Spleen (tissue), 11 donors: Measurements from ENCODE around the gene ATP2B3. TPM values are rescaled to one million over a fixed set of nuclear protein-coding genes. Genes with fewer than 3 reads are reported as not detected.

ENCODE experiments used
- DNase-seq: peaks from one replicate; pipeline ENCODE4 v3.0.0-alpha.2; 2020
- H3K27ac ChIP-seq, 8 donors: fragments of 200-600 bp; sonication (generic) in 7 of 8; 1 replicate in 4 of 8; 2 replicates in 4 of 8; pipeline versions ENCODE4 v1.5.0 to v1.8.0; 2016 to 2021; ENCODE audit warnings: inconsistent platforms in 4 of 8, mild to moderate bottlenecking in 4 of 8, moderate library complexity in 1 of 8
- H3K27me3 ChIP-seq, 7 donors: fragments of 200-600 bp; sonication (generic) in 6 of 7; replicated peaks in 1 of 7; 1 replicate in 4 of 7; 2 replicates in 3 of 7; pipeline versions ENCODE4 v1.5.0 to v1.8.0; 2016 to 2021; ENCODE audit warnings: inconsistent platforms in 3 of 7, mild to moderate bottlenecking in 1 of 7
- H3K36me3 ChIP-seq, 6 donors: fragments of 200-600 bp; sonication (generic) in 5 of 6; 1 replicate in 4 of 6; 2 replicates in 2 of 6; pipeline versions ENCODE4 v1.5.0 to v1.8.0; 2016 to 2021; ENCODE audit warnings: inconsistent platforms in 2 of 6
- H3K4me1 ChIP-seq, 6 donors: fragments of 200-600 bp; sonication (generic) in 5 of 6; 1 replicate in 3 of 6; 2 replicates in 3 of 6; pipeline versions ENCODE4 v1.5.0 to v1.8.0; 2016 to 2021; ENCODE audit warnings: inconsistent platforms in 3 of 6
- H3K4me3 ChIP-seq, 8 donors: fragments of 200-600 bp; sonication (generic) in 7 of 8; 1 replicate in 4 of 8; 2 replicates in 4 of 8; pipeline versions ENCODE4 v1.5.0 to v1.8.0; 2016 to 2021; ENCODE audit warnings: inconsistent platforms in 4 of 8, mild to moderate bottlenecking in 4 of 8, moderate library complexity in 2 of 8
- H3K9me3 ChIP-seq, 8 donors: fragments of 200-600 bp; sonication (generic) in 7 of 8; 1 replicate in 4 of 8; 2 replicates in 4 of 8; pipeline versions ENCODE4 v1.5.0 to v1.8.0; 2016 to 2021; ENCODE audit warnings: inconsistent platforms in 4 of 8
- POLR2A ChIP-seq, 3 donors: fragments of 450-650 bp; IDR thresholded peaks; one replicate each; pipeline ENCODE4 v1.5.1; 2017; ENCODE audit warnings: antibody characterized with exemption in 3 of 3, mild to moderate bottlenecking in 1 of 3
- POLR2AphosphoS5 ChIP-seq, 3 donors: sonication (generic); formaldehyde crosslinking; IDR thresholded peaks; one replicate each; pipeline ENCODE4 v1.5.1; 2017; ENCODE audit warnings: antibody characterized with exemption in 3 of 3
- WGBS, 5 donors: extraction: QIAGEN DNeasy Blood & Tissue Kit in 3 of 5; methylation state at CpG; one replicate each; pipeline versions ENCODE4 v1.1.5 to v1.1.7; 2013 to 2018; 5-methylcytosine and 5-hydroxymethylcytosine counted together
- intact Hi-C: fragments of 100-400 bp; cut with DNase I; formaldehyde crosslinking; loops from one replicate; pipeline ENCODE4 v1.15.0; 2023; ENCODE audit warnings: low total_unique reads
- polyA plus RNA-seq, 3 donors: library from polyadenylated mRNA; stranded (reverse); fragments of 200-250 nt; gene quantifications; one replicate each; pipeline ENCODE4 v1.2.1, GENCODE V29; 2013
- total RNA-seq, 7 donors: library from RNA; depleted of rRNA in 3 of 7; stranded (reverse); fragments of >200 nt in 3 of 7; fragmentation: NEBNext Ultra II Directional in 4 of 7; extraction: Animal tissue kit (Norgen Biotek cat#: 25700) in 4 of 7; gene quantifications; one replicate each; pipeline versions ENCODE4 v1.1.0 to v1.2.1, GENCODE V29; 2016 to 2021
- TF ChIP-seq, protein P1 (sequence below), 11 experiments: fragments of 200-600 bp in 7 of 11; fragments of 450-650 bp in 4 of 11; sonication (generic) in 4 of 11; IDR thresholded peaks in 8 of 11; conservative IDR thresholded peaks in 3 of 11; 1 replicate in 7 of 11; 2 replicates in 4 of 11; pipeline versions ENCODE4 v1.4.0 to v1.8.0; 2016 to 2021; ENCODE audit warnings: antibody characterized with exemption in 11 of 11, inconsistent platforms in 4 of 11, mild to moderate bottlenecking in 1 of 11
- donor health status: healthy with polysubstance abuse.
- donor health status: DM: no; HTN: no; CAD: no; lungs with moderate emphysema.
- donor health status: DM: no; HTN: no; CAD: no.
- donor health status: Bipolar disorder and iron deficiency.
- donor health status: healthy.
- donor health status: DM: no; HTN: no; CAD: no.
- donor health status: DM: yes; HTN: yes; CAD: no.

Gene ATP2B3
- total and polyA plus RNA-seq, 10 donors = 0.07 to 0.13 TPM; not detected in 8

DNA sequence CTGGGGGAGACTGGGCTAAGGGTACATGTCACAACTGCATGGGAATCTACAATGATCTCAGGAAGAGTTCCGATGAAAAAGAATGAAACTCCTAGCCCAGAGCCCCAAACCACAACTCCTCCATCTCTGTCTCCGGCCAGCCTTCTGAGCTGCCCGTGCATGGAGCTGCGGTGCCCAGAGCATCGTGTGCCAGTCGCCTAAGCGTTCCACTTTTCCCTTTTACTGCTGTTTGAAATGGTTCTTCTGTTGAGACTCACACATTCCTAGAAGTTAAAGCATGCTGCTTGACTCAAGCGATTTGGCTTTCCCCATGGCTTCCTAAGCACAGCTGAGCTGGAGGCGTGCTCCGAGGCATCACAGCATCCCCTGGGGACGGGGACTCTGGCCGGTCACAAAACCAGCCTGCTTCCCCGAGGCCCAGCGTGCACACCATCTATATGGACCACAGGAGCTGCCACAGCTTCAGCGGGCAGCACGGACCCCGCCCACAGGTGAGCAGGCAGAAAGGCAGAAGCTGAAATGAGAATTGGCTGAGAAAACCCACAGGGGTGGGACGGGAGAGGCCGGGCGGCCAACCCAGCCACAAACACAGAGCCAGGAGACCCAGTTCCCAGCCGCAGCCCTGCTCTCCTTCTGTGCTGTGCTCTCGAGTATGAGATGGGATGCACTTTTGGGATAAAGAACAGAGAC is 76.5 kb downstream of the ATP2B3 start:
- Histone ChIP-seq H3K4me1 (peaks cover 0 to 47% (median 22%) of the 10 kb centered on the region in 6 donors), H3K36me3 (peaks cover 0 to 70% (median 35%) of the 10 kb centered on the region in 6 donors), H3K27ac (no peak overlapping the region), H3K9me3 (no peaks in the 10 kb centered on the region), H3K4me3 (no peak overlapping the region), H3K27me3 (no peaks in the 10 kb centered on the region)
- 82 to 93% (median 92%) methylated on average over 17 to 22 of the region's 22 CpGs for WGBS, 5 donors
- intact Hi-C loops = no loop called here
- TF ChIP-seq POLR2A (IDR thresholded peaks at IDR 0.05) (no peak), POLR2AphosphoS5 (IDR thresholded peaks at IDR 0.05) (no peak)
- TF ChIP-seq, protein P1, sequence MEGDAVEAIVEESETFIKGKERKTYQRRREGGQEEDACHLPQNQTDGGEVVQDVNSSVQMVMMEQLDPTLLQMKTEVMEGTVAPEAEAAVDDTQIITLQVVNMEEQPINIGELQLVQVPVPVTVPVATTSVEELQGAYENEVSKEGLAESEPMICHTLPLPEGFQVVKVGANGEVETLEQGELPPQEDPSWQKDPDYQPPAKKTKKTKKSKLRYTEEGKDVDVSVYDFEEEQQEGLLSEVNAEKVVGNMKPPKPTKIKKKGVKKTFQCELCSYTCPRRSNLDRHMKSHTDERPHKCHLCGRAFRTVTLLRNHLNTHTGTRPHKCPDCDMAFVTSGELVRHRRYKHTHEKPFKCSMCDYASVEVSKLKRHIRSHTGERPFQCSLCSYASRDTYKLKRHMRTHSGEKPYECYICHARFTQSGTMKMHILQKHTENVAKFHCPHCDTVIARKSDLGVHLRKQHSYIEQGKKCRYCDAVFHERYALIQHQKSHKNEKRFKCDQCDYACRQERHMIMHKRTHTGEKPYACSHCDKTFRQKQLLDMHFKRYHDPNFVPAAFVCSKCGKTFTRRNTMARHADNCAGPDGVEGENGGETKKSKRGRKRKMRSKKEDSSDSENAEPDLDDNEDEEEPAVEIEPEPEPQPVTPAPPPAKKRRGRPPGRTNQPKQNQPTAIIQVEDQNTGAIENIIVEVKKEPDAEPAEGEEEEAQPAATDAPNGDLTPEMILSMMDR (IDR thresholded peaks at IDR 0.05 in 8 of 11, conservative IDR thresholded peaks at IDR 0.05 in 3 of 11) = no peak
- peak; percentile 51 for DNase-seq

- TF ChIP-seq POLR2A (IDR thresholded peaks at IDR 0.05) (no peak), POLR2AphosphoS5 (IDR thresholded peaks at IDR 0.05) (no peak)
- TF ChIP-seq, protein P1 (IDR thresholded peaks at IDR 0.05 in 8 of 11, conservative IDR thresholded peaks at IDR 0.05 in 3 of 11) = no peak
- Histone ChIP-seq H3K27ac (no peak overlapping the region), H3K4me1 (peaks cover 5 to 55% (median 30%) of the 10 kb centered on the region in 6 donors), H3K9me3 (no peaks in the 10 kb centered on the region), H3K27me3 (no peaks in the 10 kb centered on the region), H3K36me3 (peaks cover 0 to 56% (median 26%) of the 10 kb centered on the region in 6 donors), H3K4me3 (no peak overlapping the region)
- intact Hi-C loops = no loop called here
- peak; percentile 54 for DNase-seq
- WGBS, 5 donors = 87 to 97% (median 96%) methylated on average over 7 to 11 of the region's 11 CpGs
Measured at GRCh38 chrX:153595387-153595786, 77.9 kb downstream of the ATP2B3 start.

- intact Hi-C loops = no loop called here
- WGBS, 5 donors = 88 to 92% (median 90%) methylated on average over 14 to 21 of the region's 21 CpGs
- Histone ChIP-seq H3K9me3 (no peaks in the 10 kb centered on the region), H3K4me3 (peak overlapping the region in 1 of 8 donors; percentile 94), H3K36me3 (peaks cover 0 to 49% (median 26%) of the 10 kb centered on the region in 6 donors), H3K4me1 (peaks cover 6 to 57% (median 35%) of the 10 kb centered on the region in 6 donors), H3K27me3 (no peaks in the 10 kb centered on the region), H3K27ac (peak overlapping the region in 1 of 8 donors; percentile 87)
- DNase-seq = peak; percentile 53
- TF ChIP-seq POLR2A (IDR thresholded peaks at IDR 0.05) (no peak), POLR2AphosphoS5 (IDR thresholded peaks at IDR 0.05) (no peak)
- TF ChIP-seq, protein P1 (IDR thresholded peaks at IDR 0.05 in 8 of 11, conservative IDR thresholded peaks at IDR 0.05 in 3 of 11) = no peak
Measured at GRCh38 chrX:153595859-153596857, 78.7 kb downstream of the ATP2B3 start.
